ENCODE data around the gene CTBP2. TPM values are rescaled to one million over a fixed set of nuclear protein-coding genes. Genes with fewer than 3 reads are reported as not detected.
"Not testable (repeated sequence)": the region's sequence is repeated elsewhere in the genome, so short reads cannot be mapped to it uniquely, and the experiment has no call there.

Gene CTBP2
- total RNA-seq, 6 experiments from 2014 or later = 70.6 to 86.9 (median 78.8) TPM

GRCh38 chr10:125163803-125164202, 3.4 kb upstream of the CTBP2 start:
- no peak for DNase-seq
- no peaks in the 10 kb centered on the region for H3K4me1 Mint-ChIP-seq (ENCODE audit: low read depth)
- peaks cover 3% of the 10 kb centered on the region for H3K27me3 Mint-ChIP-seq (ENCODE audit: insufficient read depth)
- no peaks in the 10 kb centered on the region for H3K9me3 Mint-ChIP-seq
- no peak for TF ChIP-seq CTCF (IDR thresholded peaks at IDR 0.05)
- no peaks in the 10 kb centered on the region for H3K36me3 Mint-ChIP-seq (ENCODE audit: low read depth)
- no peak overlapping the region for H3K4me3 Mint-ChIP-seq
- H3K27ac Mint-ChIP-seq = no peak overlapping the region

GRCh38 chr10:125163312-125163711, 2.9 kb upstream of the CTBP2 start:
- not testable (repeated sequence) for H3K36me3 Mint-ChIP-seq (ENCODE audit: low read depth); H3K9me3 Mint-ChIP-seq; H3K4me3 Mint-ChIP-seq; H3K27me3 Mint-ChIP-seq (ENCODE audit: insufficient read depth); H3K4me1 Mint-ChIP-seq (ENCODE audit: low read depth); DNase-seq; H3K27ac Mint-ChIP-seq

GRCh38 chr10:125162120-125162931, 2.0 kb upstream of the CTBP2 start:
- DNase-seq = no peak
- peaks cover 6% of the 10 kb centered on the region for H3K4me1 Mint-ChIP-seq (ENCODE audit: low read depth)
- no peaks in the 10 kb centered on the region for H3K9me3 Mint-ChIP-seq
- no peak for TF ChIP-seq CTCF (IDR thresholded peaks at IDR 0.05)
- H3K27ac Mint-ChIP-seq = peak overlapping the region; percentile 70
- H3K4me3 Mint-ChIP-seq = peak overlapping the region; percentile 81
- no peaks in the 10 kb centered on the region; the same call in 1 of the 2 replicates for H3K36me3 Mint-ChIP-seq (ENCODE audit: low read depth)
- peaks cover 4% of the 10 kb centered on the region; the same call in 1 of the 2 replicates for H3K27me3 Mint-ChIP-seq (ENCODE audit: insufficient read depth)

GRCh38 chr10:125161707-125162119, 1.4 kb upstream of the CTBP2 start:
- Mint-ChIP-seq H3K4me3 (peak overlapping the region; percentile 81), H3K4me1 (ENCODE audit: low read depth) (peaks cover 12% of the 10 kb centered on the region), H3K9me3 (no peaks in the 10 kb centered on the region), H3K27ac (peak overlapping the region; percentile 70), H3K27me3 (ENCODE audit: insufficient read depth) (peaks cover 4% of the 10 kb centered on the region; the same call in 1 of the 2 replicates), H3K36me3 (ENCODE audit: low read depth) (no peaks in the 10 kb centered on the region; the same call in 1 of the 2 replicates)
- DNase-seq = no peak
- no peak for TF ChIP-seq CTCF (IDR thresholded peaks at IDR 0.05)

- Mint-ChIP-seq H3K4me3 (peak overlapping the region; percentile 88), H3K36me3 (ENCODE audit: low read depth) (no peaks in the 10 kb centered on the region; the same call in 1 of the 2 replicates), H3K27me3 (ENCODE audit: insufficient read depth) (peaks cover 4% of the 10 kb centered on the region; the same call in 1 of the 2 replicates), H3K27ac (peak overlapping the region; percentile 82), H3K9me3 (no peaks in the 10 kb centered on the region), H3K4me1 (ENCODE audit: low read depth) (peaks cover 18% of the 10 kb centered on the region)
- peak; percentile 77 for TF ChIP-seq CTCF (IDR thresholded peaks at IDR 0.05)
- peak; percentile 76 for DNase-seq
Measured at GRCh38 chr10:125160856-125161706, 718 bp upstream of the CTBP2 start.
